HG02763 (cell line): ENCODE measurements around the gene PLEKHH1.

Source experiments
- ATAC-seq: cut with Tn5 transposase; IDR thresholded peaks from one replicate; pipeline ENCODE4 v1.9.1; 2021; ENCODE audit warnings: mild to moderate bottlenecking, moderate library complexity; ENCODE audit not compliant: unreplicated experiment

Gene PLEKHH1

DNA sequence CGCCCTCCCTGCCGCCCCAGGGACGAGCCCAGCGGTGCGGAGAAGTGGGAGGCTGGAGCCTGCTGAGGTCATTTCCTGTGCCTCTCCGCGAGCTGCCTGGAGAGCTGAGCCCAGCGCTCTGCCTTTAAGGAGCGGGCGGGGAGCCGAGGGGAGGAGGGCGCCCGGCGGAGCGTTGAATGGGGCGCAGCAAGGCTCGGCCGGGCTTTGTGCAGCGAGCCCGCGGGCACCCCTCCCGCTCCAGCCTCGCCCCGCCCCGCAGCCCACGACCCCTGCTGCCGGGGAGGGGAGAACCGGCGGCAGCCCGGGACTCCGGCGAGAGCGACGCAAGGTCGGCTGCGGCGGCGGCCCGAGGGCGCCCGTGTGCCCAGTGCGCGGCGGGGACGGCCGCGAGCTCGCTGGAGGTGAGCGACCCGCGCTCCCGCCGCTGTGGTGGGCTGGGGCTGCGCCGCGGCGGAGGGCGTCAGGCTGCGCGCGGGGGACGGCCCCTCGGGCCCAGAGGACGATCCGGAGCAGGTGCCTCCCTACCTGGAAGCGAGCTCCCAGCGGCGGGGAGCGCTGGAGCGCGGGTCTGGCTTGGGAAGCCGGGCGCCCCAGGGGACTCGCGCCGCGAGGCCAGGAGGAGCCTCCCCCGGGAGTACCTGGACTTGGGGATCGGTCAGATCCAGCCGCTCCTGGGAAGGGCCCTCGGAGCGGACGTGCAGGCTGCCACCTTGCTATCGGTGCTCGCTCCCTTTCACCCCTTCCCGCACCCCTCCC is at the start of gene PLEKHH1:
Gene PLEKHH1, plus strand, starts transcription at position 293 of the 756 bp plus-strand sequence. CDS start 8,578 bp downstream, outside the sequence.
- ATAC-seq = peak; percentile 53

DNA sequence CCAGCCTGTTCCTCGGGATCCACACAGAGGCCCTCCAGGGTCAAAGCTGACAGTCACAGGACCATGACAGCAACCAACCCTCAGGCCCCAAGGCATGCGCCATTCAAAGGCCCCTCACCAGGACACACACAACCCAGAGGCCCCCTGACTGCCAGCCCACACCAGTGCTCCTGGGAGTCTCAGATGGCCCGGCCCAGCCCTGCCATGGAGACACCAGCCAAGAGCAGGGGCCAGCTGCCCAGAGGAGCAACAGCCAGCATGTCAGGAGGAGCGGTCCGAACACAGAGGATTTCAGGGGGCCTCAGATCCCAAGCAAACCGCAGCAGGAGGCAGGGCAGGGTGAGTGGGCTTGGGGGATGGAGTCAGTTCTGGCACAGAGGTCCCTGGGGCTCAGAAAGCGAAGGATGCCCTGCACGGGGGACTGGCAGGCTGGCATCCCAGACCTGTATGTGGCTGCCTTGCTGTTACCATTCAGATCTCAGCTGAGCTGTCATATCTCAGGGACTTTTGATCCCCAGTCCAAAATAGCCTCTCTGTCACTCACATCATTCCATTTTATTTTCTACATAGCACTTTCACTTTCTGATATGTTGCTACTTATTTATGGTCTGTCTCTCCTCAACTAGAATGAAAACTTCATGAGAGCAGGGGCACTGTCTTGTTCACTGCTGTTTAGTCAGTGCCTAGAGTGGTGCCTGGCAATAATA is 49.4 kb upstream of the PLEKHH1 start:
- no peak for ATAC-seq

GRCh38 chr14:67485501-67486095 is 47.5 kb upstream of the PLEKHH1 start:
- ATAC-seq = no peak

DNA sequence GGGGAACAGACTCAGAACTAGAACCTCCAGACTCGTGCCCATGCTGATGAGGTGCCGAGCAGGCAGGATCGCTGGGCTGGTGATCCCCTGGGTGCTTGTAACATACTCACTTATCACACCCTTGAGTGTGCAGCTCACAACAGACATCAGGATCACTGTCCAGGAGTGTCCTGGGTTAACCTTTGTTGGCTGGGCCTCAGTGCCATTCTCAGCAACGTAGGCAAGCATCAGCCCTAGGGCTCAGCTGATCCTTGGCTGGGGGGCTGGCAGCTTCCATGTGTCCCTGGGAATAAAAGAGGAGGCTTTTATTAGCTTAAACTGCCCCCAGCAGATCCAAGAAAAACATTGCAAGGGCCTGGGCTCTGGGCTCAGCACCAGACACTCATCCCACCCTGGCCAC is 46.2 kb upstream of the PLEKHH1 start:
- no peak for ATAC-seq

- ATAC-seq = no peak
These were observed 45.8 kb upstream of the PLEKHH1 start for GRCh38 chr14:67487332-67487731.

DNA sequence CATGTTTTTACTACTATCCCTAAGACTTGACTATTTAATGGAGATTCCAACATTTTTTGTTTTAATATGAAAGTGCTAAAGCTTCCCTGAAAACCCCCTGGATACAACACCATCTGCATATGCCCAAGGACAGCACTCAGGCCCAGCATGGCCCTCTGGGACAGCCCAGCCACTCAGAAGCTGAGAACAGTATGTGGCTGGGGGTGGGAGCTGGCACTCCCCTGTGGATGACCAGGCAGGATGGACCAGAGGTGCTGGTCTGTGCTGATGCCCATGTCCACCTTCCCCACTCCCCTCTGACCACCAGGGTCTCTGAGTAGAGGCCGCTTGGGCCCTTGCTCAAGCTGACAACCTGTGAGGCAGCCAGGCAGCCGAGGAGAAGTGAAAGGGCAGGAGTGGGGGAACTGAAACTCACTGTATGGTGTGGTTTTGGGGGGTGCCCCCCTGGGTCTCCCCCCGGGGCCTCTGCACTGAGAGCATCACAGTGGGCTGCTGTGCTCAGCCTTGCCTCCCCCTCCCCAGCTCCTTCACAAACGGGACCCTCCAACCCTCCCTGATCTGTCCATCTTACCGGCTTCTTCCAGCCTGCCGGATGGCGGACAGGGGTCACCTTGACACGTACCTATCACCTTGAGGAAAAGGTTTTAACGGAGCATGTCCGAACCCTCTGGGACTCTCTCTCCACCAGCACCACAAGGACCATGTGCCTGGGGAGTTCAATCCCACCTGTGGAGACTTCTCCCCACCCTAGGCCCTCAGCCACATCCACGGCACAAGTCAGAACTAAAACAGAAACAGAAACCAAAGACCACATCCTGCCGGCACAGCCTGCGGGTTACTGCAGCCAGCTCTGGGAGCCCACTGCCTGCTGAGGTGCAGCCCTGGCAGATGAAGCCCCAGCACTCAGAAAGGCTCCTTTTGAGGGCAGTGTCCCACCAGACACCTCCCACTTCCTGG is 44.9 kb upstream of the PLEKHH1 start, which contains the start of gene TMEM229B:
Gene TMEM229B, minus strand, starts transcription at position 785 of the 957 bp plus-strand sequence. CDS start 14,798 bp downstream, outside the sequence.
- peak; percentile 90 for ATAC-seq

GRCh38 chr14:67490196-67490595 is 42.9 kb upstream of the PLEKHH1 start:
- ATAC-seq = no peak

DNA sequence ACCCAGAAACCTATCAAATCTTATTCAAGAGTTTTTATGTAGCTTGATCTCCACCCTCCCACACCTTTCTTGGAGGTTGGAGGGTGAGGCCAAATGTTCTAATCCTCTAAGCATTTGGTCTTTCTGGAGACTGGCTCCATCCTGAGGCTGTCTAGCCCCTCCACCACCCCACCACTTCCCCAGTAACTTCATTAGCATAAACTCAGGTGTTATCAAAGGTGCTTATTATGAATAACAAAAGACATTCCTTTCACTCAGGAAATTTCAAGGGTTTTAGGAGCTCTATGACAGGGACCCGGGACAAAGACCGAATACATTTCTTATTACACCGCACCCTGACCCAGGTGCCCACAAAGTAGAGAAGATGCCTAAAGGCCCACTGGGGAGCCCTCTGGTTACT is 41.8 kb upstream of the PLEKHH1 start:
- ATAC-seq = no peak

- no peak for ATAC-seq
These were observed 41.2 kb upstream of the PLEKHH1 start for GRCh38 chr14:67491741-67492507.

DNA sequence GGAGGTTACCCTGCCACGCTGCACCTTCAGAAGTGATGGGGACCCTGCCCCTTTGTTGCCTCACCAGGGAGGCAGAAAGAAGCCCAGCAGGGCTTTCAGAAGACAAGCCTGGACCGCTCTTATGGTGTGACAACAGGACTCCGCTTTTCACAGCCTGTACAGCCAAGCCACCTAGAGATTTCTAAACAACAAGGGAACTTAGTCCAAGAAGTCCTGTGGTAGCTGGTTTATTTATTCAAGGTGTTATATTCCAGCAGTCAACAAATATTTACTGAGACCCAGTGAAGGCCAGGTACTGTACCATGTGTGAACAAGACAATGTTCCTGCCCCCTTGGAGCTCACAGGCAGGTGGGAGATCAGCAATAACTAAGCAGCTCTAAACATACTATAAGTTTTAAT is 40.6 kb upstream of the PLEKHH1 start:
- ATAC-seq = no peak

GRCh38 chr14:67493092-67493717 is 39.9 kb upstream of the PLEKHH1 start:
- ATAC-seq = no peak

- ATAC-seq = no peak
These were observed 37.3 kb upstream of the PLEKHH1 start for GRCh38 chr14:67495827-67496226.

- no peak for ATAC-seq
These were observed 35.9 kb upstream of the PLEKHH1 start for GRCh38 chr14:67497216-67497615.

DNA sequence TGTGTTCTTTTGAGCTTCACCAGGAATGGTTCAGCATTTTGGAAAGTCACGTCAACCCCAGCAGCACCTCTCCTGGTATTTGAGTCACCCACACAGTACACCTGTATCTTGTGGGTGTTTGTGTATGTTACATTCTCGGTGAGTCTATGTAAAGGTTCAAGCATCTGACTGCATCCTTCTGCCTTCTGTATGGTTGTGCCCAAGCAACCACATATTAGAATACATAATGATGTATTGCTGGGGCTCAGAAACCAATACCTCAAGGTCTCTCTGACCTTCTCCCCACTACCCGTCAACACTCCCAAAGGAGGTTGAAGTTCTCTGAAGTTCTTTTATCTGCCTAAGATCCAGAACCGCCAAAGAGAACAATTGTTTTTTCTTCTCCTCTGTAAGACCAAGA is 35.4 kb upstream of the PLEKHH1 start:
- no peak for ATAC-seq

GRCh38 chr14:67500981-67501380 is 32.1 kb upstream of the PLEKHH1 start:
- ATAC-seq = no peak

GRCh38 chr14:67501670-67502069 is 31.4 kb upstream of the PLEKHH1 start:
- no peak for ATAC-seq

DNA sequence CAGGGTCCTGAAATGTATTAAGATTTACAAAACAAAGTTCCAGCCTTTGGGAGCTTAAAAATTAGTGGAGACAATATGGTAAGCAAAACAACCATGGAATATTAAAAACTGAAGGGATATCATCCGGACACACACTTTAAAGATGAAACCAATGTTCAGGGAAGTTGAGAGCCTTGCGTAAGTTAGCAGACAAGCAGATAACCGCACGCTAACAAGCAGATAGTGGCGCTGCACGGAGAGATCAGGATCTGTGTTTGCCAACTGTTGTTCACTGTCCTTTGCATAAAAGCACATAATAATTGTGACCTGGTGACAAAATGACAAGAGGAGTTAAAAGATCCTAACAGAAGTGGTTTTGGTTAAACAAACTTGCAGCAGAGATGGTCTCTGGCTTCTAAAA is 30.2 kb upstream of the PLEKHH1 start:
- no peak for ATAC-seq

GRCh38 chr14:67503331-67503730 is 29.8 kb upstream of the PLEKHH1 start:
- no peak for ATAC-seq

DNA sequence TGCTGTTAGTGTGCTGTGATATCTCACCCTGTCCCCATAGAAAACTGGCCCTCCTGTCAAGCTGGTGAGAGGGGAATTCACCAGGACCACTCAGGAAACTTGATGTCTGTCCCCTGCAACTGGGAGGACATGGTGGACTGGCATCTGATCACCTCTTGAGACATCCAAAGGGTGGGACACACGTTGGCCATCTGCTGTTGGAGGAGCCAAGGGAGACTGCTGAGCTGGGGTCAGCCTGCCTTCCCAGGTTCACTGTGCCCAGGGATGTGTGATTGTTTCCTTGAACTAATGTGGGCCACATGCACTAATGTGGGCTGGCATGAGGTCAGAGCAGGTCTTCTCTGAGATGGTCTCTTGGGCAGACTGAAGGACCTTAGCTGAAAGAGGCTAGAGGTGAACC is 27.8 kb upstream of the PLEKHH1 start:
- ATAC-seq = no peak
